K562 (cell line): ENCODE results near the gene MET.

Experiments used
- CTCF ChIP-seq, 3 experiments: IDR thresholded peaks in 2 of 3; conservative IDR thresholded peaks in 1 of 3; 2 replicates each; pipeline ENCODE4 v1.5.1; 2011 to 2012; ENCODE audit warnings: low read length in 3 of 3, mild to moderate bottlenecking in 3 of 3, control low read depth in 2 of 3, improper control_type of control experiment in 1 of 3, inconsistent platforms in 1 of 3, low read depth in 1 of 3, mixed read lengths in 1 of 3, moderate library complexity in 1 of 3; ENCODE audit not compliant: insufficient read depth in 2 of 3
- REST ChIP-seq, 2 experiments: fragments of 450-650 bp; formaldehyde crosslinking in 1 of 2; IDR thresholded peaks; 2 replicates each; pipeline versions ENCODE4 v1.4.0 to v1.6.1; 2014 to 2020; ENCODE audit warnings: mild to moderate bottlenecking in 2 of 2, borderline replicate concordance in 1 of 2, low read depth in 1 of 2
- SP1 ChIP-seq: sonication (generic); formaldehyde crosslinking; IDR thresholded peaks from 2 replicates; pipeline ENCODE4 v1.8.1; 2022; ENCODE audit warnings: mild to moderate bottlenecking, missing genetic modification reagents
- TF ChIP-seq, protein P1 (sequence below): IDR thresholded peaks from 3 replicates; pipeline ENCODE4 v1.6.1; 2011; ENCODE audit warnings: borderline replicate concordance, mild to moderate bottlenecking, moderate library complexity; ENCODE audit not compliant: insufficient read length; ENCODE audit errors: extremely low read depth

GRCh38 chr7:116692401-116693308, 20.7 kb downstream of the MET start:
- TF ChIP-seq SP1 (CRISPR knock-in tag) (no peak), CTCF (IDR thresholded peaks at IDR 0.05 in 2 of 3, conservative IDR thresholded peaks at IDR 0.05 in 1 of 3; ENCODE audit: insufficient read depth in 2 of 3, low read depth in 1 of 3, low read length in 3 of 3) (no peak), REST (IDR thresholded peaks at IDR 0.05; ENCODE audit: borderline replicate concordance) (no peak), REST (CRISPR knock-in tag; IDR thresholded peaks at IDR 0.05; ENCODE audit: low read depth) (no peak)
- TF ChIP-seq, protein P1, sequence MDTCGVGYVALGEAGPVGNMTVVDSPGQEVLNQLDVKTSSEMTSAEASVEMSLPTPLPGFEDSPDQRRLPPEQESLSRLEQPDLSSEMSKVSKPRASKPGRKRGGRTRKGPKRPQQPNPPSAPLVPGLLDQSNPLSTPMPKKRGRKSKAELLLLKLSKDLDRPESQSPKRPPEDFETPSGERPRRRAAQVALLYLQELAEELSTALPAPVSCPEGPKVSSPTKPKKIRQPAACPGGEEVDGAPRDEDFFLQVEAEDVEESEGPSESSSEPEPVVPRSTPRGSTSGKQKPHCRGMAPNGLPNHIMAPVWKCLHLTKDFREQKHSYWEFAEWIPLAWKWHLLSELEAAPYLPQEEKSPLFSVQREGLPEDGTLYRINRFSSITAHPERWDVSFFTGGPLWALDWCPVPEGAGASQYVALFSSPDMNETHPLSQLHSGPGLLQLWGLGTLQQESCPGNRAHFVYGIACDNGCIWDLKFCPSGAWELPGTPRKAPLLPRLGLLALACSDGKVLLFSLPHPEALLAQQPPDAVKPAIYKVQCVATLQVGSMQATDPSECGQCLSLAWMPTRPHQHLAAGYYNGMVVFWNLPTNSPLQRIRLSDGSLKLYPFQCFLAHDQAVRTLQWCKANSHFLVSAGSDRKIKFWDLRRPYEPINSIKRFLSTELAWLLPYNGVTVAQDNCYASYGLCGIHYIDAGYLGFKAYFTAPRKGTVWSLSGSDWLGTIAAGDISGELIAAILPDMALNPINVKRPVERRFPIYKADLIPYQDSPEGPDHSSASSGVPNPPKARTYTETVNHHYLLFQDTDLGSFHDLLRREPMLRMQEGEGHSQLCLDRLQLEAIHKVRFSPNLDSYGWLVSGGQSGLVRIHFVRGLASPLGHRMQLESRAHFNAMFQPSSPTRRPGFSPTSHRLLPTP, result no peak
